Renal cortex interstitium (tissue), 11 donors: Measurements from ENCODE around the gene IL27RA. TPM values are rescaled to one million over a fixed set of nuclear protein-coding genes. Genes with fewer than 3 reads are reported as not detected.

Experiments
- DNase-seq, 11 donors: peaks; one replicate each; pipeline ENCODE4 v3.0.0-alpha.2; 2013; ENCODE audit warnings: low read depth in 9 of 11, low spot score in 4 of 11; ENCODE audit errors: extremely low read depth in 1 of 11
- polyA plus RNA-seq, 3 donors: library from polyadenylated mRNA; unstranded; fragments of 120-200 nt; gene quantifications; one replicate each; pipeline ENCODE4 v1.2.1, GENCODE V29; 2013; ENCODE audit not compliant: insufficient read length in 3 of 3

The IL27RA gene
- polyA plus RNA-seq, 3 donors, result 4.6 to 7.3 (median 6.4) TPM

DNA sequence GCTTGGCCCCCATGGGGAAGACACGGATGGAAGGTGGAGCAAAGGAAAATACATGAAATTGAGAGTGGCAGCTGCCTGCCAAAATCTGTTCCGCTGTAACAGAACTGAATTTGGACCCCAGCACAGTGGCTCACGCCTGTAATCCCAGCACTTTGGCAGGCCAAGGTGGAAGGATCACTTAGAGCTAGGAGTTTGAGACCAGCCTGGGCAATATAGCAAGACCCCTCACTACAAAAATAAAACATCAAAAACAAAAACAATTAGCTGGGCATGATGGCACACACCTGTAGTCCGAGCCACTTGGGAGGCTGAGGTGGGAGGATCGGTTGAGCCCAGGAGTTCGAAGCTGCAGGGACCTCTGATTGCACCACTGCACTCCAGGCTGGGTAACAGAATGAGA, 20.9 kb downstream of the IL27RA start:
- DNase-seq, result no peak

GRCh38 chr19:14053032-14053431, 21.5 kb downstream of the IL27RA start:
- DNase-seq, result no peak

GRCh38 chr19:14053500-14053899, 21.9 kb downstream of the IL27RA start:
- DNase-seq, result no peak

DNA sequence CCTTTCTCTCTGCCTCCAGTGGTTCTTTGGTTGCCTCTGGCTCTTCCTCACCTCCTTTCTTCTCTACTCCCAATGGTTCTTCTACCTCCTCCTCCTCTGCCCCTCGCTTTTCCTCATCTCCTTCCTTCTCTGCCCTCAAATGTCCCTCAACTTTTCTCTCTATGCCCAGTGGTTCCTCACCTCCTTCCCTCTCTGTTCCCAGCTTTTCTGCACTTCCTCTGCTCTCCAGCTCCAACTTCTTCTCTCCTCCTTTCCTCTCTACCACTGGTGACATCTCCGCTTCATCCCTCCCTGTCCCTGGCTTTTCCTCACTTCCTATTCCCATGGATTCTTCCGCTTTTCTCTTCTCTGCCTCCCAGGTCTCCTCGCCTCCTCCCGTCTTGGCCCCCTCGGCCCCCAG, 22.5 kb downstream of the IL27RA start:
- no peak for DNase-seq

GRCh38 chr19:14054721-14055120, 23.2 kb downstream of the IL27RA start:
- no peak for DNase-seq

DNA sequence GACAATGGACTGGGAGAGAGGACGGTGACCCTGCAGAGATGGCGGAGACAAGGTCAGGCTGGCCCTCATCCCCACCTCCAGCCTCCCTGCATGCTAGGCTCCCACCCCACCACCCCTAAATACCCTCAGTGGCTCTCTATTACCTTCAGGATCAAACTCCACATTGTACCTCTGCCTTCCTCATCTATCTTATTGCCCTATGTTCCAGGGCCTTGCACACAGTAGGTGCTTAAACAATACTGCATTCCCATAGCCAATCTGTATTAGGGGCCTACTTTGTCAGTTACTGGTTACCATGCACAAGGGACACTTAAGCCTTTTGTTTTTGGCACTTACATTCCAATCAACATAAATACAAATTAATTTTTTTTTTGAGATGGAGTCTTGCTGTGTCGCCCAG, 23.8 kb downstream of the IL27RA start:
- DNase-seq, result no peak

- no peak for DNase-seq
Observed at GRCh38 chr19:14056069-14056666, 24.6 kb downstream of the IL27RA start.

GRCh38 chr19:14056741-14057356, 25.3 kb downstream of the IL27RA start:
- no peak for DNase-seq

- no peak for DNase-seq
Observed at GRCh38 chr19:14058182-14059092, 26.9 kb downstream of the IL27RA start.

DNA sequence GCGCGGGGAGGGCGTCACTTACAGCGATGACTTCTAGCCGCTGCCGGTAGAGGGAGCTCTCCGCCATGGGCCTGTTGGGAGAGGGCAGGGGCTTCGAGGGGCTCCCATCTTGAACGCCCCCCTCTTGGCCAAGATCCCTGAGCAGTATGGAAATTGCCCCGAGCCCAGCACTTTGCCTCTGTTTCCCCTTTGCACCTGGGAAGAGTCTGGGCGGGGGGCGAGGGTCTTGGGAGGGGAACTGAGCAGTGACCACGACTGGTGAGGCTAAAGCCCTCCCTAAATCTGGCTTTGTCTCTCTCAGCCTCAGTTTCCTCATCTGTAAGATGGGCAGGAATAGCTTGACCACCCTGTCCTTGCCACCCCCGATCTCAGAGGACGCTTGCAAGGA, 27.5 kb downstream of the IL27RA start:
- DNase-seq, result no peak

GRCh38 chr19:14059652-14060155, 28.1 kb downstream of the IL27RA start:
- DNase-seq, result no peak

- DNase-seq, result no peak
Observed at GRCh38 chr19:14061081-14061749, 29.7 kb downstream of the IL27RA start.

DNA sequence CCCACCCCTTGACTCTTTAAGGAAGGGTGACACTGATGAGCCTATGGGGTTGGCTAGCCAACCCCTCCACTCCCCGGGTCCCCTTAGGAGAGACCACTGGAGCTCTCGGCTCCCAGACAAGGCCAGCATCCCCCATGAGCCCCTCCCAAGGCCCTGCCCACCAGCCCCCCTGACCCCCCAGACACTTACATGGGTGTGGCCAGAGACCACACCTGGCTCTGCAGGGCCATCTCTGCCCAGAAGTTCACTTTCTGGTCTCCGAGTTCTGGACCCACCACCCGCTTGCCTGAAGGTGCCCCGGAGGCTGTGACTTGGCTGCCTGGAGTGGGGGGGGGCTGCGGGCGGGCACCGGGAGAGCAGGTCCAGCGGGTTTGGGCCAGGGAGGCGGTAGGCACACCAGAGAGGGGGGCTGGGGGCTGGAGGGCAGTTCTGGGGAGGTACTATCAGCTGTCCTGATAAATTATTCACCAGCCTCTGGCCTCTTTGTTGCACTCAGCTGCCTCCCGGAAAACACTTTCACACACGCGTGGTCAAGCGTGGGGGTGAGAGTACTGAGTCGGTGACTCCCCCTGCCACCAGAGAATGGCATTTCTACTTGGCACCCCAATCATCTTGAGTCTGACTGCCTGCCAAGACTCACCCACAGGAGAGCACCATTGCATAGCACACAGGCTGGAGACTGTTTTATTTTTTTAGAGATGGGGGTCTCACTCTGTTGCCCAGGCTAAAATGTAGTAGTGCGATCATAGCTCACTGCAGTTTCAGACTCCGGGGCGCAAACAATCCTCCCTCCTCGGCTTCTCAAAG, 30.4 kb downstream of the IL27RA start, which contains the start of gene PALM3:
Gene PALM3, minus strand, starts transcription at position 326 of the 807 bp plus-strand sequence. Its CDS starts 96 bp downstream, at position 230.
- peak in 5 of 11 donors; percentile 62 to 81 (median 65) for DNase-seq

DNA sequence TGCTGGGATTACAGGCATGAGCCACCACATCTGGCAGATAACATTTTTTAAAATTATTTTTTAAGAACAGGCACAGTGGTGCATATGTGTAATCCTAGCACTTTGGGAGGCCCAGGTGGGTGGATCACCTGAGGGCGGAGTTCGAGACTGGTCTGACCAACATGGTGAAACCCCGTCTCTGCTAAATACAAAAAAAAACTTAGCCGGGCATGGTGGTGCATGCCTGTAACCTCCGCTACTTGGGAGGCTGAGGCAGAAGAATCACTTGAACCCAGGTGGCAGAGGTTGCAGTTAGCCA, 30.9 kb downstream of the IL27RA start:
- DNase-seq, result no peak

DNA sequence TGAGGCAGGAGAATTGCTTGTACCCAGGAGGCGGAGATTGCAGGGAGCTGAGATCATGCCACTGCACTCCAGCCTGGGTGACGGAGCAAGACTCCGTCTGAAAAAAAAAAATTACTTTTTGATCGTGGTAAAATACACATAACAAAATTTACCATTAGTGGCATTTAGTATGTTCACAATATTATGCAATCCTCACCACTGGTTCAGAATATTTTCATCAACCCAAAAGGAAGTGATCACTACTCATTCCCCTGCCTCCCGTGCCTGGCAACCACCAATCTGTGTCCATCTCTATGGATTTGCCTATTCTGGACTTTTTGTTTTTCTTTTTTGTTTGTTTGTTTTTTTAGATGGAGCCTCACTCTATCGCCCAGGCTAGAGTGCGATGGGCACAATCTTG, 31.5 kb downstream of the IL27RA start:
- no peak for DNase-seq

GRCh38 chr19:14066134-14066533, 34.6 kb downstream of the IL27RA start:
- no peak for DNase-seq

DNA sequence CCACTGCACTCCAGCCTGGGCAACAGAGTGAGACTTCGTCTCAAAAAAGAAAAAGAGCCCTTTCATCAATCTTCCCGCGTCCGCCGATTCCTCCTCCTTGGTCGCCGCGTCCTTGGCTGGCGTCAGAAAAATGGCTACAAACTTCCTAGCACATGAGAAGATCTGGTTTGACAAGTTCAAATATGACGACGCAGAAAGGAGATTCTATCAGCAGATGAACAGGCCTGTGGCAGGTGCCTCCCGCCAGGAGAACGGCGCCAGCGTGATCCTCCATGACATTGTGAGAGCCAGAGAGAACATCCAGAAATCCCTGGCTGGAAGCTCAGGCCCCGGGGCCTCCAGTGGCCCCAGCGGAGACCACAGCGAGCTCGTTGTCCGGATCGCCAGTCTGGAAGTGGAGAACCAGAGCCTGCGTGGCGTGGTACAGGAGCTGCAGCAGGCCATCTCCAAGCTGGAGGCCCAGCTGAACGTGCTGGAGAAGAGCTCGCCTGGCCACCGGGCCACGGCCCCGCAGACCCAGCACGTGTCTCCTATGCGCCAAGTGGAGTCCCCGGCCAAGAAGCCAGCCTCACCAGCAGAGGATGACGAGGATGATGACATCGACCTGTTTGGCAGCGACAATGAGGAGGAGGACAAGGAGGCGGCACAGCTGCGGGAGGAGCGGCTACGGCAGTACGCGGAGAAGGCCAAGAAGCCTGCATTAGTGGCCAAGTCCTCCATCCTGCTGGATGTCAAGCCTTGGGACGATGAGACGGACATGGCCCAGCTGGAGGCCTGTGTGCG, 38.9 kb downstream of the IL27RA start:
- no peak for DNase-seq
